NOMO-1 (cell line): Measurements from ENCODE around the gene KCNH5.

Source experiments
- DNase-seq, 2 experiments: peaks; one replicate each; lab custom pipeline; 2025; ENCODE audit not compliant: unreplicated experiment in 2 of 2; lab: John Stamatoyannopoulos, UW

KCNH5 gene

DNA sequence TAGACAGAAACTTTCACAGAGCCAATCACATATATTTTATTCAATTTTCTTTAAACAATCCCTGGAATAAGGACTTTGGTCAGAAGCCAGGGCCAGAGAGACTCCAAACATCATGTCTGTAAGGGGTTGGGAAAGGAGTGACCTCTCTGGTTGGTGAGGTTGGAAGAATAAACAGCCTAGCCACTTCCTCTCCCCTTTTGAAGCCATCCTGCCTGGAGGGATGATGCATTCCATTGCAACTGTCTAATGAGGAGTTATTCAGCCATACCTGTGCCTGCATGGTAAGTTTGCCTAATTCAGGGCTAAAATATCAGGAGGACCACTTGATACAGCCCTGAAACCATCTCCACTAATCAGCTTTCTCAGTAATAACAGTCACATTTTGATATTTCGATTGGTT, 299.8 kb downstream of the KCNH5 start:
- no peak for DNase-seq

DNA sequence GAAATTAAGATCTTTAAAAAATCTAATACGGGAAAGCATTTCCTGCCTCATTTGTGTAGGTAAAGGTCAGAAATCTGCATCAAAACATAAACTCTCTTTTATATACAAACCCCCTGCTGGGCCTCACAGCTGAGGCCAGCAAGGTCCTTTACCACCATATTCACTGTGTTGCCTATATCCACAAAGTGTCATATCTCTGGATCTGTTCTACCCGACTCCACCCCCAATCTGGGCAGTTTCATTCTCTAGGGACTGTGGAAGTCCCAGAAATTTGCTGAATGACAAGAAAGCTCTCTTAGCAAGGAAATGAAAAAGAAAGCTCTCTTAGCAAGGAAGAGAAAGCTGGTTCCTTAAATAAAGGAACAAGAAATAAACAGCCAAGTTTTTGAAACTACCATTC, 301.7 kb downstream of the KCNH5 start:
- DNase-seq: no peak

- no peak for DNase-seq
These were observed 302.1 kb downstream of the KCNH5 start for GRCh38 chr14:62743118-62743517.

DNA sequence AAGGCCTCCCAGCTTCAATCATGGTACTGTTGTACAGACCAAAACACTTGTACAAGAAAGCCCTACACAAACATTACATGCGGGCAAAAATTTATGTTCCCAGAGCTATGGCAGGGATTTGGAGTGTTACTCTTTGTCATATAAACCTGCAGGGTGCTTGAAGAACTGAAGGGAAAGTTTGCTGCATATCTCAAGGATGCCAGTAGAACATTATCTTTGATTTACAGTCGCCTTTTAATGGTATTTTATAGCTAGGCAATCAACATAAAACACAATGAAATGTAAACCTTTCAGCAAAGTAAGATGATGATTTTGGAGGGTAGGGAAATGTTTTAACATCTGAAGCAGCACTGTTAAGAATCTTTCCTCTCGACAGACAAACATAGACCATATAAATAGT, 305.6 kb downstream of the KCNH5 start:
- no peak for DNase-seq

- DNase-seq: no peak
These were observed 308.9 kb downstream of the KCNH5 start for GRCh38 chr14:62736048-62737043.

- no peak for DNase-seq
These were observed 310.4 kb downstream of the KCNH5 start for GRCh38 chr14:62734831-62735230.

DNA sequence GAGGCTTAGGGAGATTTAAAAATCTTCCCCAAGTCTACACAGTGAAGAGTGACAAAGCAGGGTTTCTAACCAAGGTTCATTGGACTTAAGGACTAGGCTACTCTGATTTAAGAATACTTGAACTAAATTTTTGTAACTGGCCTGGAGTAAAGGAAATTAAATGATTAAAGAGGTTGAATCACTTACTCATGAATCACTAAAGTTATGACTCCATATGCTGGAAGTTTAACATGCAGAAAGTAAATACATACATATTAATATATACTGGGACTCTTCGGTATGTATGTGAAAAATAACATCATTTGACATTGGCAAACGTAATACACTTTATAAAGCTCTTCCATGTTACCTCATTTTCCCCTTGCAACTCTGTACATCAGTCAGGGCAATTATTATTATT, 322.9 kb downstream of the KCNH5 start:
- no peak for DNase-seq

DNA sequence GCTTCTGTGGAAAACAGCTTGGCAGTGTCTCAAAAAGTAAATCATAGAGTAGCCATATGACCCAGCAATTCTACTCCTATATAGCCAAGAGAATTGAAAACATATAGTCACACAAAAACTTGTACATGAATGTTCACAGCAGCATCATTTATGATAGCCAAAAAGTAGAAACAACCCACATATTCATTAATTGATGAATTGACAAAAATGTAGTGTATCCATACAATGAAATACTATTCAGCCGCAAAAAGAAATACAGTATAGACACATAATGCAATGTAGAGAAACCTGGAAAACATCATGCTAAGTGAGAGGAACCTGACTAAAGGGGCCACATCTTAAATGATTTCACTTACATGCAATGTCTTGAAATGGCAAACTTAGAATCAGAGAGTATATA, 326.6 kb downstream of the KCNH5 start:
- DNase-seq: no peak

DNA sequence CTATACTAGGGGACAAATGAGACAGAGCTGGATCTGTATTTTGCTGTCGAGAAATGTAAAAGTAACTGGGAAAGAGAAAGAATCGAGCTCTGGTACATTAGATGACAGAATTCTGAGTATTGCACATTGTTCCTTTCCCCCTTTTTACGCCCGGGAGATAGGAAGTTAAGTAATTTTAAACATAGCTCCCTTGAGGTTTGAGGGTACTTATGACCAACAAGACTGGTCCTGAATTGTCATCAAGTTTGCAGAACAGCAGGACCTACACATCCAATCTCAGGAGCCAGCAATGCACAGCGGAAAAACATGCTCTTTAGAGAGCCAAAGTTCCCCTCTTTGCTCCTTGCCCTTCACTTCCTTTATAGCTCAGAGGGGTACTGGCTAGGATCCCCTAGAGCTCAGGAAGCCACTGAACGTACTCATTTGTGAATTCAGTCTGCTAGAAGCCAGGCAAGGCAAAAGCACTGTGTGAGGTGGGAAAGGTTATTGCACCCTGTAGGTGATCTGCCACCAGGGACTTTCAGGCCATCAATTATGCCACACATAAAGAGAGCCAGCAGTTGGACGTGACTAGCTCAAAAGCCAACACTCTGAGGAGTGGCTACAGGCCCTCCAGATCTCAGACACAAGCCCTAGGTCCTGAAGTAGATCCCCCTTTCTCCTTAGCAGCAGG, 333.8 kb downstream of the KCNH5 start:
- DNase-seq: no peak

DNA sequence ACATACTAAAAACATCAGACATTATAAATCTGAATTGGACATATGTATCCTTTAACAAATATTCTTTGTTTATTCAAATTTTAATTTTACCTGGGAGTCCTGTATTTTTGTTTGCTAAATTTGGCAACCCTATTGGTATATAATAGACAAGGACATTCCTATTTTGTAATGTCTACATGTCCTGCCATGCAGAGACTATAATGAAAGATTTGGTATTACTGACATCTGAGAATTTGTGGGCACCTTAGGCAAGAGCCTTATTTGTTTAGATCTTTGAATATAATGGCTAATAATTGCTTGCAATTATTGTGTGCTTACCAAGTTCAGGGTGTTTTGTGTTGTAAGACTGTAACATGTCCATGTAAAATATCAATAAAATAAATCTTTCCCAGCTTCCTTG, 334.4 kb downstream of the KCNH5 start:
- no peak for DNase-seq

GRCh38 chr14:62709773-62710172, 335.5 kb downstream of the KCNH5 start:
- DNase-seq: no peak

GRCh38 chr14:62706217-62706616, 339.0 kb downstream of the KCNH5 start:
- DNase-seq: no peak

- no peak for DNase-seq
These were observed 347.8 kb downstream of the KCNH5 start for GRCh38 chr14:62697461-62697860.

- DNase-seq: no peak
These were observed 348.3 kb downstream of the KCNH5 start for GRCh38 chr14:62696929-62697328.

- no peak for DNase-seq
These were observed 348.8 kb downstream of the KCNH5 start for GRCh38 chr14:62696331-62696924.

GRCh38 chr14:62694075-62694474, 351.2 kb downstream of the KCNH5 start:
- no peak for DNase-seq

GRCh38 chr14:62692490-62693106, 352.7 kb downstream of the KCNH5 start:
- DNase-seq: no peak

GRCh38 chr14:62691647-62692489, 353.4 kb downstream of the KCNH5 start:
- DNase-seq: no peak

GRCh38 chr14:62689733-62690132, 355.5 kb downstream of the KCNH5 start:
- DNase-seq: no peak

DNA sequence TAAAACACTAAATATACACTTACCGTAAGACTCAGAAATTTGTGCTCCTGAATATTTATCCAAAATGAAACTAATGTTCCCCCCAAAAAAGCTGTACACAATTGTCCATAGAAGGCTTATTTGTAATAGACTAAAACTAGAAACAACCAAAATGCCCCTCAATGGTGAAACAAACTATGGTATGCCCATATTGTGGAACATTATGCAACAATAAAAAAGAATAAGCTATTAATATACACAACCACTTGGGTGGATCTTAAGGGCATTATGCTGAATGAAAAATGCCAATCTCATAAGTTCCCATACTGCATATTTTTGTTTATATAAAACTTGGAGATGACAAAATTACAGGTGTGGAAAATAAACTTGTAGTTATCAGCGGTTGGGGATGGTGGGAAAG, 357.4 kb downstream of the KCNH5 start:
- no peak for DNase-seq
